Medulla oblongata (tissue), 1 donor: ENCODE data around the gene SYNE2.
"Not testable (repeated sequence)": the region's sequence is repeated elsewhere in the genome, so short reads cannot be mapped to it uniquely, and the experiment has no call there.

Experiments
- DNase-seq: peaks from one replicate; pipeline ENCODE4 v3.0.0-alpha.2; 2015; ENCODE audit errors: extremely low spot score

The SYNE2 gene

DNA sequence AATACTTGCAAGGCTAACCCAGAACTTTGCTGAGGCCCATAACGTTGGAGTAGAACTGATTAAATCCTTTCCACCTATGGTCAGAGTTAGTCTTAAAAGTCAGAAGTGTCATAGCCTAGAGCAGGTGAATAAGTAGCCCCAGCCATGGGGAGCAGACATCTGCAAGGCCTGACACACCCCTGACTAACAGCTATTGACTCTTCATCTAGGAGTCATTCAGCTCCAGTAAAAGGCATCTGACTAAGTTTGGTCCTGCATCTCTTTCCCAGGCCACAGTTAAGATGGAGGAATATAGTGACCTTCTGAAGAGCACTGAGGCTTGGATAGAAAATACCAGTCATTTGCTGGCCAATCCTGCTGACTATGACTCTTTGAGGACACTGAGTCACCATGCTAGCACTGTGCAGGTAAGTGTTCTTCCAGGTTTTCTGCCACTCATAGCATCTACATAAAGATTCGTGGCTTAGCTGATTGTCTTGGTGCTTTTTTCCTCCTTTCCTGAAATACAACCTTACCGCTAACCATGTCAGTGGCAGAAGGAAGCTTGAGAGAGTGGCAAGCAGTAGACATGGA, 228.5 kb downstream of the SYNE2 start:
- DNase-seq: no peak

DNA sequence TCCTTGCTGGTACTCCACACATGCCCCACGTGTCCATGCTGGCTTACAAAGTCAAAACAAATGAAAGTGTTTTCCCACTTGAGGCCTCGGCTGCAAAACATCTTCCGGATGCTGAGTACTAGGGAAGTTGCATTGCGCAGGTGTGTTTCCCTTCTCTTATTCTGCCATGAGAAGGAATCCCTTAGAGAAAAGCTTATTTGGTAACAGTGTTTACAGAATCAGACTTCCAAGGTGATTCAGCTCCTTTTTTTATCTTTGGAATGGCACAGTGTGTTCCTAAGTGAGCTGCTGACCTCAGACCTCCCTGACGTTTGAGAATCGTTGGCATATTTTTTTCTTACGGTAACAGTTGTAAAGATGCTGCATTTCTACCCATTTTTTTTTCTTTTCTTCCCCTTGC, 230.0 kb downstream of the SYNE2 start:
- DNase-seq: no peak

DNA sequence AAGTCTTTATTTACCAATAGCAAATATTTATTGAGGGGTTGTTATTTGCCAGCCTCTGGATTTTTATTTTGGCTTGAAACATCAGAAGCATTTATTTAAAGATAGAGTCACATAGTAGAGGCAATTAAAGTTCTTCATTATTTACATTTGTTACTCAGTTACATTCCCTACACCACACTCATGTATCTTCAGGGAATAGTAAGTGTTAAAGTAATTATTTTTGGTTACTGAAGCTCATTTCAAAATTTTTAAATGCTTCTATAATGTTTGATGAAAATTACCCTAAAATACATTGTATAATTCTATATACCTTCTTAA, 235.8 kb downstream of the SYNE2 start:
- DNase-seq: no peak

DNA sequence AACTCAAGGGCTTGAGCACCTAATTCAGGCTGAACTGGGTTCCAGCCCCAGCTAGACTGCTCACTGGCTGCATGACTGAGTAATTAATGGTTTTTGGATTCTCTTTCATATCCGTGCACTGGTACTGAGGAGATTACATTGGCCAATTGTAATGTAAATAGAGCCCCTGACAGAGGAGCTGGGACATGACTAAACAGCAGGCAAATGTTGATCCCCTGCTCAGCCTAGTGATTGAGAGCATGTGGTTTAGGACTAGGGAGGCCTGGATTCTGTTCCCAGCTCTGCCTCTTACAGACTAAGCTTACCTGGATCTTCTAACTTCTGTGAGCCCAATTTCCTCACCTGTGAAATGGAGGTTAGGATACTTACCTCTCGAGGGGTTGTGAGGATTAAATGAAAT, 237.1 kb downstream of the SYNE2 start:
- no peak for DNase-seq

GRCh38 chr14:64091217-64091616, 238.4 kb downstream of the SYNE2 start:
- DNase-seq: no peak

GRCh38 chr14:64092338-64092737, 239.5 kb downstream of the SYNE2 start:
- DNase-seq: no peak

- no peak for DNase-seq
Measured at GRCh38 chr14:64092940-64093339, 240.1 kb downstream of the SYNE2 start.

- DNase-seq: no peak
Measured at GRCh38 chr14:64095620-64096019, 242.8 kb downstream of the SYNE2 start.

DNA sequence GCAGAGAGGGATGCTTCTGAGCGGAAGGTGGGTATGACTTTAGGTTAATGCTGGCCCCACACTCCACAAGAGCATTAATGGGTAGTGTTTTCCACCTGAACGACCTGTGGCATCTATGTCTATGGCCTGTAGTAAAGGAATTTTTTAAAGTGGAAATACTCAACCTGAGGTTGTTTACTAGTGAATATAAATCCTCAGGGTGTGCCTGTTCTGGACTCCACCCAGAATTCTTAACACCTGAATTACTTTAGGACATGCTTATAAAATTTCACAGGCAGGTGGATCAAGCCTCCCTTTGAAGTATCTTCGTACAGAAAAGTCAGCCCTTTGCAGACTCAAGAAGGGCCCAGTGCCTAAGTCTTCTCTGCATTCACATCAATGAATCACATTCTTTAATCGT, 245.3 kb downstream of the SYNE2 start:
- no peak for DNase-seq

GRCh38 chr14:64107438-64107837, 254.6 kb downstream of the SYNE2 start:
- no peak for DNase-seq

DNA sequence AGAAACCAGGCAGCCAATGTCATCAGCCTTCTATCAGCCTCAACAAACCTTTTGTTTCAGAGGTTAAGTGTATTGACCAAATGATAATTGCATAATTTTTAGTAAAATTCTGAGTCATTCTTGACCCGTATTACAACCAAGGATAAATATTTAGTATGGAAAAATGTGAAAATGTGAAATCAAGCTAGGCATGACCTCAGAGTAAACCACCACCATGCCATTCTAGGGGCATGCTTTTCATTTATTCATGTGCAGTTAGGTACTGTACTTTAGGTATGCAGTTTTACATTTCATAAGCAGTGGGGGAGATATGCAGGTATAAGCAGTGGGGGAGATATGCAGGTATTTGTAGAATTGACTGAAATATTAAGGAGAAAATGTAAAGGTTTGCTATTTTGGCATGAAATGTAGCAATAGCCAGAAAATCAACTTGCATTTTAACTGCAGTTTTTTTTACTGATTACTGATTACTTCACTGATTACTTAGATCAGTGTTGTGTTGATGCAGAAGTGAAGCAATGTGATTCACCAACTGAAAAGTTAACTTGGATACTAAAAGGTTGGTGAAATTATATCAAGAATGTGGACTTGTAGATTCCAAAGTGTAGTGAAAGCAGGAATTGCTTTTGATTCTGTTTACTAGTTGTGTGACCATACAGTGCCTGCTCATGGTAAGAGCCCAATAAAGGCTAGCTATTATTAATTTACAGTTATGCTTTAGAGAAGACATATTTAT, 257.2 kb downstream of the SYNE2 start:
- DNase-seq: no peak

DNA sequence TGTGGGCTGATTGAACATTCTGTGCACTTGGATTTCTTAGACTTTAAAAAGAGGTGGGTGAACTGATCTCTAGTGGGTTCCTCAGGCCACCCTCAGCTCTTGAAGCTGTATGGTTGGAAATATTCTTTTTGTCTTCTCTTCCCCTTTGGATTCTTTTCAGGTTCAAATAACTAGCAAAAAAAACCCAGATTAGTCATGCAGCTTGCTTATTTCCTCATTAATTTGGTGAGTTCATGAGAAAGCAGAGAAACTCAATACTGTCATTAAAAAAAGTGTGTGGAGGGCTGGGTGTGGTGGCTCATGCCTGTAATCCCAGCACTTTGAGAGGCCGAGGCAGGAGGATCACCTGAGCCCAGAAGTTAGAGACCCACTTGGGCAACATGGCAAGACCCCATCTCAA, 258.0 kb downstream of the SYNE2 start:
- DNase-seq: no peak

DNA sequence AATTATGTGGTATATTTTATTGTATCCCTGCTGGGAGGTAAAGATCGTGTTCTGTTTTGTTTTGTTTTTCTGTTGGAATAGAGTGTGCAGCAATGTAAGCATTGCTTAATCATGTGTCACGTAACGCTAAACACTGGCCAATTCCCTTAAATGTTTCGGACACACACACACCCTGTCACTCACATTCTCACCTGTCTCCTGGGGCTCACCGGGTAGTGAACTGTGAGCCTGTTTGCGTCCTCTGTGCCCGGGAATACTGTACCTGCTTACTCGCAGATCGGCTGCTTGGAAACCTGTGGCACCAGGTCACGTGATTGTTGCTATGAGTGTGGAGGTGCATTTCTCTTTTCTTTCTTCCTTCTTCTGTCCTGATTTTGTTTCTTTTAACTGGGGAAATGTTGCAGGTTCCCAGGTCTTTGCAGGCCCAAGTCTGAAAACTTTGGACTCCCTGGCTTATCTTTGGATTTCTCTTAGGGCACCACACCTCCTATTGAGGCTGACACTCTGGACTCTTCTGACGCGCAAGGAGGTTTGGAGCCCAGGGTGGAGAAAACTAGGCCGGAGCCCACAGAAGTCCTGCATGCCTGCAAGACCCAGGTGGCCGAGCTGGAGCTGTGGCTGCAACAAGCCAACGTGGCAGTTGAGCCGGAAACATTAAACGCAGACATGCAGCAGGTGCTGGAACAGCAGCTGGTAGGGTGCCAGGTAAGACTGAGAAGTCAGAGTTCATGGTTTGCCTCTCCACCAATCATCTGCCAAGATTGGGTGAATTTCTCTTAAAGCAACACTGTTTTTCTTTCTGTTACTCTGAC, 260.3 kb downstream of the SYNE2 start:
- DNase-seq: no peak

- DNase-seq: no peak
Measured at GRCh38 chr14:64114166-64114565, 261.4 kb downstream of the SYNE2 start.

GRCh38 chr14:64114796-64115195, 262.0 kb downstream of the SYNE2 start:
- no peak for DNase-seq

DNA sequence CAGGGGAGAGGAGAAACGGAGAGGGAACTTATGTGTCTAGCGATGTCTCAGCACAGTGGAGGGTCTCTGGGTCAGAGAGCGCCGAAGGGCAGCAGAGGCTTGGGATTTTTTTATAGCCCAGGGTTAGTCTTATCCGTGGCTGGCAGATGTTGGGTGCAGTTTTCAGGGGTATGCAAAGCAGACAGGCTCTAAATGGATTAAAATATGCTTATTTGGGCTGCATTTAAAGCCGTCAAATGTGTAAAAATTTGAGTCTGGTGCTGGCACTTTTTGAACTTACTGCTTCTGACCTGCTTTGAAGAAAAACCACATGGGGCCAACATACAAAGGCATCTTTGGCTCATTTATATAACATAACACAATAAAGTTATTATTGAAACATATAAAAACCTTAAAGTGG, 262.6 kb downstream of the SYNE2 start:
- DNase-seq: no peak

- DNase-seq: no peak
Measured at GRCh38 chr14:64117671-64118402, 265.0 kb downstream of the SYNE2 start.

GRCh38 chr14:64118403-64118742, 265.6 kb downstream of the SYNE2 start:
- not testable (repeated sequence) for DNase-seq

DNA sequence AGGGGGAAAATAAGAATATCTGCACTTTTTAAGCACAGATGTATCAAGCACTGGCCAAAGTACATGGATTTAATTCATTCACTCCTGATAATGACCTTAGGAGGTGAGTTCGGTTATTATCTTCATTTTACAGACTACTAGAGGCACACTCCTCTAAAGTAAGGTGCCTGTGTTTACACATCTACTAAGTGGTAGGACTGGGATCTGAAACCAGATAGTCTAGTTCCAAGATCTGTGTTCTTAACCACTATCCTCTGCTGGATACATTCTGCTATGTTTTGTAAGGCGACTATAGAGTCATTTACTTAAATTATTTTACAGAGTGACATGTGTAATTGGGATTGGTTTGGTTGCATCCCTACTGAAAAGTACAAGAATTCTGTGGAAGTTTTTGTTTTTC, 266.1 kb downstream of the SYNE2 start:
- no peak for DNase-seq

DNA sequence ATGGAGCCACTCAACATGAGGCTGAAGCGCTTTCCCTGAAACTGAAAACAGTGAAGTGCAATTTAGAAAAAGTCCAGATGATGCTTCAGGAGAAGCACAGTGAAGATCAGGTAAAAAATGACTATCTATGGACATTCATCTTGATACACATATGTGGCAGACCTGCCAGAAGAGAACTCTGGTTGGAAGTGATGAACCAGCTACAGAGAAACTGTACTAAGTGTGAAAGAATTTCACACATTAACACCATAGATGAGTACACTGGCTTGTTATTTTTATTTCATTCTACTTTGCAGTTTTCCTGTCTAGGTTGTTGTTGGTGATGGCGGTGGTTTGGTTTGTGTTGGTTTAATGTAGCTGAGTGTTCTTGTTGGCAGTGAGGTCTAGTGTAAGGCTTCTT, 266.7 kb downstream of the SYNE2 start:
- no peak for DNase-seq

DNA sequence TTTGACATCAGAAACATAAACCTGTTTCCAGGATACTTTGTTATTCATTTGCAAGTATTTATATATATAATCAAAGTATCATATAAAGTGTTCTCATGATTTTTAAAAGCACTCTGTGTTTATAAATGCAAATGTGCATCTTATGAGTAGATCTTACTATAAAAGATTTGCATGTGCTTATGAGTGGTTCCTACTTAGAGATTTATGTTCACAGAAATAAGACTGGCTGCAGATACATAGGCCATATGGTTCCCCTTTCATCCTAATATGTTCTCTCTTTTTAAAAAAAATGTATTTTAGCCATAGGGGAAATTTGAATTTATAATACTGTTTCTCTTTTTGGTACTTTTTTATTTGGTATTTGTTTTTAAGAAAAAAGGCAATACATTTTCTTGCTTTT, 267.2 kb downstream of the SYNE2 start:
- DNase-seq: no peak

- DNase-seq: no peak
Measured at GRCh38 chr14:64123241-64123822, 270.5 kb downstream of the SYNE2 start.
